Measurements from ENCODE around the gene MMP10. TPM values are rescaled to one million over a fixed set of nuclear protein-coding genes. Genes with fewer than 3 reads are reported as not detected.

Gene MMP10
- not detected for total RNA-seq

- TF ChIP-seq CTCF (IDR thresholded peaks at IDR 0.05; ENCODE audit: low read depth) = no peak
Measured at GRCh38 chr11:102780491-102780918, at the start of gene MMP10. Gene MMP10 (minus strand): TSS chr11:102780628. CDS start chr11:102780591, 37 bp downstream.

- no peak for TF ChIP-seq CTCF (IDR thresholded peaks at IDR 0.05; ENCODE audit: low read depth)
Measured at GRCh38 chr11:102829316-102830000, 49.0 kb upstream of the MMP10 start.

GRCh38 chr11:102824556-102824955 is 44.1 kb upstream of the MMP10 start:
- no peak for TF ChIP-seq CTCF (IDR thresholded peaks at IDR 0.05; ENCODE audit: low read depth)

- TF ChIP-seq CTCF (IDR thresholded peaks at IDR 0.05; ENCODE audit: low read depth) = no peak
Measured at GRCh38 chr11:102819491-102819890, 39.1 kb upstream of the MMP10 start.

- TF ChIP-seq CTCF (IDR thresholded peaks at IDR 0.05; ENCODE audit: low read depth) = no peak
Measured at GRCh38 chr11:102813484-102813883, 33.1 kb upstream of the MMP10 start.

GRCh38 chr11:102812188-102812587 is 31.8 kb upstream of the MMP10 start:
- TF ChIP-seq CTCF (IDR thresholded peaks at IDR 0.05; ENCODE audit: low read depth) = no peak

- TF ChIP-seq CTCF (IDR thresholded peaks at IDR 0.05; ENCODE audit: low read depth) = no peak
Measured at GRCh38 chr11:102810950-102811660, 30.7 kb upstream of the MMP10 start.

Data from subcutaneous adipose tissue (tissue), 4 donors.